ENCODE data around the gene DDB1.

DNA sequence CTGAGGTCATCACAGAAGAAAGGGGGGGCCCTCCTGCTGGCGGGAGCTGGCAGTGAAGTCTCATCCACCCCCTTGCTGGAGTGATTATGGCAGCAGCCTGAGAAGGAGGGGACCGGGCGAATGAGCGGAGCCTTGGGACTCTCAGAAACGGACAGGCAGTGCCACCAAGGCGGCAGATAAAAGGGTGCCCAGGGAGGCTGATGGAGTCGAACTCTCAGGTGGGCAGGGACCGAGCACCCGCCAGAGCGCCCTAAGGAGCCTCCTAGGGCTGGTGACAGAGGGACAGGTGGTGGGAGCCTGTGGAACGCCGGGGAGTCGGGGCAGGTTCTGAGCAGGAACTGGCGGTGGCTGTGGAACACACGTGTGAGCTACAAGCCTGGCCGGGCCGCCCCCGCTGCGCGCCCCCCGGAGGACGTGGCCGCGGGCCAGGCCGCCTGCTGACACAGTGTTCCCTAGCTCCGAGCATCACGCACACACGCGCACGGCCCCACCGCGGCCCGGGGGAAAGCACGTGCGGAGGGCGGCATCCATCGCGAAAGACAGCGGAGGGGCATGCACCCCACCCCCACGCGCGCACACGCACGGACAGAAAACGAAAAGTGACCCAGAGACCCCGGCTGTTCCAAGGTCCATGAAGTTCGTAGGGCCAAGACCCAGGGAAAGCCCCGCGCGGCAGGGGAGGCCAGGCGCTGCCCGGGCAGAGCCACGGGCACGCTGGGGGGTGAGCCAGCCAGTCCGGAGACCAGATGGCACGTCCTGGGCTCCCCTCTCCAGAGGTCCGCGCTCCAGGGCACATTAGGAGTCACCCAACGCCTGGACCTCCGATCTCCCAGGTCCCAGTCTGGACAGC is 38.8 kb downstream of the DDB1 start:
- TF ChIP-seq POLR2AphosphoS5 (IDR thresholded peaks at IDR 0.05; ENCODE audit: low read depth, low read length) (no peak), POLR2A (IDR thresholded peaks at IDR 0.05; ENCODE audit: low read depth, low read length) (no peak), SPI1 (IDR thresholded peaks at IDR 0.05; ENCODE audit: low read depth, low read length) (no peak)
